A549 (cell line): Measurements from ENCODE around the gene CCDC88B.

Experiments used
- CEBPB ChIP-seq, 2 experiments: fragments of >200 bp in 1 of 2; sonication (Bioruptor Twin) in 1 of 2; formaldehyde crosslinking in 1 of 2; IDR thresholded peaks; 2 replicates each; pipeline ENCODE4 v1.6.1; 2012 to 2016
- FOSL2 ChIP-seq, 2 experiments: fragments of 450-650 bp in 1 of 2; fragments of >200 bp in 1 of 2; sonication (Bioruptor Twin) in 1 of 2; formaldehyde crosslinking; IDR thresholded peaks; 2 replicates each; pipeline versions ENCODE4 v1.5.0 to v1.6.1; 2016 to 2020; ENCODE audit warnings: mild to moderate bottlenecking in 1 of 2, moderate library complexity in 1 of 2
- JUNB ChIP-seq: fragments of >200 bp; sonication (Bioruptor Twin); formaldehyde crosslinking; IDR thresholded peaks from 2 replicates; pipeline ENCODE4 v1.6.1; 2016
- POLR2A ChIP-seq: IDR thresholded peaks from 2 replicates; pipeline ENCODE4 v1.6.1; 2012; ENCODE audit warnings: mild to moderate bottlenecking, low read length
- RAD21 ChIP-seq, 2 experiments: fragments of >200 bp in 1 of 2; sonication (Bioruptor Twin) in 1 of 2; formaldehyde crosslinking in 1 of 2; IDR thresholded peaks in 1 of 2; conservative IDR thresholded peaks in 1 of 2; 2 replicates in 1 of 2; 3 replicates in 1 of 2; pipeline ENCODE4 v1.6.1; 2012 to 2018; ENCODE audit warnings: inconsistent platforms in 1 of 2
- RCOR1 ChIP-seq: fragments of 150-350 bp; IDR thresholded peaks from 2 replicates; pipeline ENCODE4 v1.6.1; 2014; ENCODE audit warnings: antibody characterized with exemption, low read length, low read depth
- TF ChIP-seq, protein P1 (sequence below): fragments of >200 bp; sonication (Bioruptor Twin); formaldehyde crosslinking; IDR thresholded peaks from 3 replicates; pipeline ENCODE4 v1.5.1; 2016
- TF ChIP-seq, protein P2 (sequence below): fragments of 450-650 bp; IDR thresholded peaks from 2 replicates; pipeline ENCODE4 v1.6.1; 2014; ENCODE audit warnings: antibody characterized with exemption

DNA sequence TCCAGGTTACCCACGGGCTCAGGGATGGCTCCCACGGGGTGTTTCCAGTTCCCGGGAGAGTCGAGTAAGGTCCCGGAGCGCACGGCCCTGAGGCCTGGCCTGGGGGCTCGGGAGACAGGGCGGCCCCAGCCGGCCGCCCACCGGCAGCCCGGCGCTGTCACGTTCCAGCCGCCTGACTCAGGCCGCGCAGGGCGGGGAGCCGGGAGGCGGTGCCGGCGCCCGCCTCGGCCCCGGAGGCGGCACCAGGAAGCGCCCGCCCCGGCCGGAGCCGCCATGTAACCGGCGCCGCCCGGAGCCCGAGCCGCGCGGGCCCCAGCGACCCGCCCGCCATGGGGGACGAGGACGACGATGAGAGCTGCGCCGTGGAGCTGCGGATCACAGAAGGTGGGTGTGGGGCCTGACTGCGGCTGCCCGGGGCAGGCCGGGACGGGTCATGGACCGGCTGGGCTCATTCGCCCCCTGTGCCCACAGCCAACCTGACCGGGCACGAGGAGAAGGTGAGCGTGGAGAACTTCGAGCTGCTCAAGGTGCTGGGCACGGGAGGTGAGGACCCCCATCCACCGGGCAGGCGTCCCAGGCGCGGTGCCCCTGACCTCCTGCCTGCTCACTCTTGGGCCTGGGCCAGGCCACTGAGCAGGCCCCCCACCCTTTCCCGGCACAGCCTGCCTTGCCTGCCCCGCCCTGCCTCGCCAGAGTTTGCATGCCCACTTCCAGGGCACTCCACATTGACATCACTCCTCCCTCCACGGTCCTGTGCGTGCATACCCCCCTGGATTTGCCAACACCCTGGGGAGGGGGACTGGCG lies 19.1 kb downstream of the CCDC88B start, which contains the start of gene RPS6KA4:
- TF ChIP-seq, protein P1, sequence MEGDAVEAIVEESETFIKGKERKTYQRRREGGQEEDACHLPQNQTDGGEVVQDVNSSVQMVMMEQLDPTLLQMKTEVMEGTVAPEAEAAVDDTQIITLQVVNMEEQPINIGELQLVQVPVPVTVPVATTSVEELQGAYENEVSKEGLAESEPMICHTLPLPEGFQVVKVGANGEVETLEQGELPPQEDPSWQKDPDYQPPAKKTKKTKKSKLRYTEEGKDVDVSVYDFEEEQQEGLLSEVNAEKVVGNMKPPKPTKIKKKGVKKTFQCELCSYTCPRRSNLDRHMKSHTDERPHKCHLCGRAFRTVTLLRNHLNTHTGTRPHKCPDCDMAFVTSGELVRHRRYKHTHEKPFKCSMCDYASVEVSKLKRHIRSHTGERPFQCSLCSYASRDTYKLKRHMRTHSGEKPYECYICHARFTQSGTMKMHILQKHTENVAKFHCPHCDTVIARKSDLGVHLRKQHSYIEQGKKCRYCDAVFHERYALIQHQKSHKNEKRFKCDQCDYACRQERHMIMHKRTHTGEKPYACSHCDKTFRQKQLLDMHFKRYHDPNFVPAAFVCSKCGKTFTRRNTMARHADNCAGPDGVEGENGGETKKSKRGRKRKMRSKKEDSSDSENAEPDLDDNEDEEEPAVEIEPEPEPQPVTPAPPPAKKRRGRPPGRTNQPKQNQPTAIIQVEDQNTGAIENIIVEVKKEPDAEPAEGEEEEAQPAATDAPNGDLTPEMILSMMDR: no peak
- TF ChIP-seq POLR2A: peak; percentile 64
- no peak for TF ChIP-seq JUNB
- no peak for TF ChIP-seq RAD21 (conservative IDR thresholded peaks at IDR 0.05 in 1 of 2, IDR thresholded peaks at IDR 0.05 in 1 of 2)
- TF ChIP-seq, protein P2, sequence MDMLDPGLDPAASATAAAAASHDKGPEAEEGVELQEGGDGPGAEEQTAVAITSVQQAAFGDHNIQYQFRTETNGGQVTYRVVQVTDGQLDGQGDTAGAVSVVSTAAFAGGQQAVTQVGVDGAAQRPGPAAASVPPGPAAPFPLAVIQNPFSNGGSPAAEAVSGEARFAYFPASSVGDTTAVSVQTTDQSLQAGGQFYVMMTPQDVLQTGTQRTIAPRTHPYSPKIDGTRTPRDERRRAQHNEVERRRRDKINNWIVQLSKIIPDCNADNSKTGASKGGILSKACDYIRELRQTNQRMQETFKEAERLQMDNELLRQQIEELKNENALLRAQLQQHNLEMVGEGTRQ: no peak
- no peak for TF ChIP-seq CEBPB (IDR thresholded peaks at IDR 0.05)
- TF ChIP-seq RCOR1: no peak
- no peak for TF ChIP-seq FOSL2 (IDR thresholded peaks at IDR 0.05)
- peak; percentile 63 for TF ChIP-seq FOSL2 (CRISPR knock-in tag; IDR thresholded peaks at IDR 0.05)
